22Rv1 (cell line): ENCODE results near the gene CHD6.

Experiments used
- ZFX ChIP-seq: fragments of 450-650 bp; IDR thresholded peaks from 2 replicates; pipeline ENCODE4 v1.6.1; 2017; ENCODE audit warnings: antibody characterized with exemption, borderline replicate concordance
- TF ChIP-seq, protein P1 (sequence below): fragments of 450-650 bp; IDR thresholded peaks from 2 replicates; pipeline ENCODE4 v1.5.1; 2017; ENCODE audit warnings: mild to moderate bottlenecking

DNA sequence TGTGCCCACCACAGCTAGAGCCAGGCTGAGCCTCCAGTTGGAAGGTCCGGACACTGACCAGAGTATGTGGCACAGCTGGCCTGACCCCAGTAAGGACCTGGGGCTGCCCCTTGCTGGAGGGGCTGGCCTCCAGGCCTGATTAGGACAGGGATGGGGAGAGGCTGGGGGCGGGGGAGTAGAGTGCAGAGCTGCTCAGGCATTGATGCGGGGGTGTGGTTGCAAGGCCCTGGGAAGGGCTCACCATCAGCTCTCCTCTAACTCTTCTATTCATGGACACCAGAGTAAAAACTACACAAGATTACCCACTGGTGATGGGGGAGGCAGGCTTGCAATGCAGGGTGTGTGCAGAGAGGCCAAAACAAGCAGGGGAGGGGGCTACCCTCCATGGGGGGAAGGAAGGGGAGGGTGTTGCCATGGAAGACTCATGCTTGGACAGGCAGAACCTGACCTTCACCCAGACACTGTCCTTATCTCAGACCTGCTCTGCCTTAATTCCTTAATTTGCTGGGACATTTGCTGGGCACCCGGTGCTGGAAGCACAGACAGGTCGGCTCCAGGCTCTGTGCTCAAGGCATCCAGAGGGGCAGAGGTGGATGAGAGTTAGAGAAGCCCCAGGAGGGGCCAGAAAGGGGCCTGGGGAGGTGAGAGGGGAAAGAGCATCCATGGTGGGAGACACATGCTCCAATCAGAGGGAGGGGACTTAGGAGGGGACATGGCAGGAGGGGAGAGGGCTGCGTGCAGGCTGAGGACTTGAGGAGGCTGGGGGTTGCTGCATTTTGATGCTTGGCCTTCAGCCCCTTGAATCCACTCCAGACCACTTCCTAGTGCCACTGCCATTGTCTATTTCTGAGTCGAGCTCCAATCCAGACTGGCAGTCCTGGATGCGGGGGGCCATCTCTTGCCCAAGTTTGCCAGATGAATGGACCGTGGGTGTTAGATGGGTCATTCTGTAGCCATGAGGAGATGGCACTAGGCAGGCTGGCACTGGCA lies 244.0 kb downstream of the CHD6 start:
- TF ChIP-seq, protein P1, sequence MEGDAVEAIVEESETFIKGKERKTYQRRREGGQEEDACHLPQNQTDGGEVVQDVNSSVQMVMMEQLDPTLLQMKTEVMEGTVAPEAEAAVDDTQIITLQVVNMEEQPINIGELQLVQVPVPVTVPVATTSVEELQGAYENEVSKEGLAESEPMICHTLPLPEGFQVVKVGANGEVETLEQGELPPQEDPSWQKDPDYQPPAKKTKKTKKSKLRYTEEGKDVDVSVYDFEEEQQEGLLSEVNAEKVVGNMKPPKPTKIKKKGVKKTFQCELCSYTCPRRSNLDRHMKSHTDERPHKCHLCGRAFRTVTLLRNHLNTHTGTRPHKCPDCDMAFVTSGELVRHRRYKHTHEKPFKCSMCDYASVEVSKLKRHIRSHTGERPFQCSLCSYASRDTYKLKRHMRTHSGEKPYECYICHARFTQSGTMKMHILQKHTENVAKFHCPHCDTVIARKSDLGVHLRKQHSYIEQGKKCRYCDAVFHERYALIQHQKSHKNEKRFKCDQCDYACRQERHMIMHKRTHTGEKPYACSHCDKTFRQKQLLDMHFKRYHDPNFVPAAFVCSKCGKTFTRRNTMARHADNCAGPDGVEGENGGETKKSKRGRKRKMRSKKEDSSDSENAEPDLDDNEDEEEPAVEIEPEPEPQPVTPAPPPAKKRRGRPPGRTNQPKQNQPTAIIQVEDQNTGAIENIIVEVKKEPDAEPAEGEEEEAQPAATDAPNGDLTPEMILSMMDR, result no peak
- no peak for TF ChIP-seq ZFX
